IMR-90 (cell line): ENCODE measurements around the gene RHBDL1. TPM values are rescaled to one million over a fixed set of nuclear protein-coding genes. Genes with fewer than 3 reads are reported as not detected.

Experiments used
- ATAC-seq: fragments of 200-7000 bp; cut with Tn5 transposase; 2 replicates; pipeline ENCODE4 v1.9.1; 2020; ENCODE audit warnings: low read depth, mild to moderate bottlenecking, moderate library complexity
- BruUV-seq: library from RNA; stranded (reverse); fragments of 400-500 nt; replicated peaks from 2 replicates; lab custom pipeline; 2021; lab: Mats Ljungman, UMichigan
- CTCF ChIA-PET: fragments of 300-600 bp; formaldehyde crosslinking; extraction: SDS; loops from one replicate; lab custom pipeline; 2021; ENCODE audit warnings: antibody characterized with exemption; lab: Yijun Ruan, JAX
- POLR2A ChIA-PET: fragments of 300-600 bp; sonication (Branson Sonifier 250); formaldehyde crosslinking; loops from one replicate; lab custom pipeline; 2022; ENCODE audit warnings: antibody characterized with exemption; ENCODE audit not compliant: unreplicated experiment; lab: Charles Lee
- DNase-seq: peaks from one replicate; pipeline ENCODE4 v3.0.0; 2013
- H2AFZ ChIP-seq: replicated peaks from 2 replicates; pipeline ENCODE3; 2013; ENCODE audit warnings: low read length, mild to moderate bottlenecking; ENCODE audit not compliant: poor library complexity
- H2AK5ac ChIP-seq: 2 replicates; pipeline ENCODE4 v1.6.1; 2013; ENCODE audit warnings: low read depth, low read length, inconsistent platforms
- H2AK9ac ChIP-seq: replicated peaks from 2 replicates; pipeline ENCODE3; 2013; ENCODE audit warnings: mild to moderate bottlenecking, low read depth, low read length, moderate library complexity; ENCODE audit not compliant: poor library complexity
- H2BK120ac ChIP-seq: 2 replicates; pipeline ENCODE4 v1.6.1; 2013; ENCODE audit warnings: low read depth, low read length, inconsistent platforms
- H2BK15ac ChIP-seq: 3 replicates; pipeline ENCODE4 v1.6.1; 2013; ENCODE audit warnings: low read depth, low read length, inconsistent platforms
- H2BK20ac ChIP-seq: 2 replicates; pipeline ENCODE4 v1.6.1; 2013; ENCODE audit warnings: low read depth, mild to moderate bottlenecking, inconsistent platforms, low read length, moderate library complexity
- H2BK5ac ChIP-seq: 2 replicates; pipeline ENCODE4 v1.6.1; 2013; ENCODE audit warnings: mild to moderate bottlenecking, low read depth, low read length, inconsistent platforms; ENCODE audit not compliant: poor library complexity, severe bottlenecking
- H3K14ac ChIP-seq: replicated peaks from 2 replicates; pipeline ENCODE4 v1.6.1; 2013; ENCODE audit warnings: low read depth, low read length, inconsistent platforms
- H3K18ac ChIP-seq: 2 replicates; pipeline ENCODE4 v1.6.1; 2013; ENCODE audit warnings: low read depth, low read length, control low read depth
- H3K23ac ChIP-seq: 2 replicates; pipeline ENCODE4 v1.6.1; 2013; ENCODE audit warnings: low read depth, low read length, inconsistent platforms
- H3K27ac ChIP-seq: 2 replicates; pipeline ENCODE4 v1.5.1; 2013; ENCODE audit warnings: mild to moderate bottlenecking, control low read depth, low read length; ENCODE audit not compliant: insufficient read depth
- H3K27me3 ChIP-seq: 2 replicates; pipeline ENCODE4 v1.6.1; 2013; ENCODE audit warnings: low read length; ENCODE audit not compliant: control insufficient read depth, insufficient read depth
- H3K36me3 ChIP-seq: 2 replicates; pipeline ENCODE4 v1.6.1; 2013; ENCODE audit warnings: low read length, mixed read lengths; ENCODE audit not compliant: control insufficient read depth, insufficient read depth
- H3K4ac ChIP-seq: 2 replicates; pipeline ENCODE4 v1.6.1; 2013; ENCODE audit warnings: low read depth, low read length, inconsistent platforms
- H3K4me1 ChIP-seq: 2 replicates; pipeline ENCODE4 v1.6.1; 2013; ENCODE audit warnings: low read length, mixed read lengths; ENCODE audit not compliant: control insufficient read depth, insufficient read depth
- H3K4me2 ChIP-seq: 2 replicates; pipeline ENCODE4 v1.6.1; 2013; ENCODE audit warnings: low read depth, mild to moderate bottlenecking, control low read depth, low read length, moderate library complexity
- H3K4me3 ChIP-seq: 2 replicates; pipeline ENCODE4 v1.5.1; 2013; ENCODE audit warnings: low read depth, mild to moderate bottlenecking, control low read depth, low read length, moderate library complexity; ENCODE audit not compliant: insufficient read depth
- H3K56ac ChIP-seq: 2 replicates; pipeline ENCODE4 v1.6.1; 2013; ENCODE audit warnings: low read length, inconsistent platforms; ENCODE audit not compliant: insufficient read depth; ENCODE audit errors: extremely low read depth
- H3K79me1 ChIP-seq, 2 experiments: 2 replicates each; pipeline ENCODE4 v1.6.1; 2013; ENCODE audit warnings: low read length in 2 of 2, inconsistent platforms in 1 of 2, low read depth in 1 of 2
- H3K9ac ChIP-seq: 2 replicates; pipeline ENCODE4 v1.6.1; 2013; ENCODE audit warnings: low read depth, low read length, control low read depth
- H3K9me1 ChIP-seq: 2 replicates; pipeline ENCODE4 v1.6.1; 2013; ENCODE audit warnings: low read length, inconsistent platforms; ENCODE audit not compliant: insufficient read depth
- H3K9me3 ChIP-seq: 2 replicates; pipeline ENCODE4 v1.6.1; 2013; ENCODE audit warnings: low read length; ENCODE audit not compliant: control insufficient read depth, insufficient read depth
- H4K20me1 ChIP-seq: 2 replicates; pipeline ENCODE4 v1.6.1; 2013; ENCODE audit warnings: low read length, inconsistent platforms; ENCODE audit not compliant: insufficient read depth
- H4K5ac ChIP-seq: 2 replicates; pipeline ENCODE4 v1.6.1; 2013; ENCODE audit warnings: mild to moderate bottlenecking, low read depth, low read length, control low read depth
- H4K8ac ChIP-seq, 2 experiments: 2 replicates each; pipeline ENCODE4 v1.6.1; 2013; ENCODE audit warnings: low read depth in 2 of 2, low read length in 2 of 2, control low read depth in 1 of 2, inconsistent platforms in 1 of 2
- H4K91ac ChIP-seq: 2 replicates; pipeline ENCODE4 v1.6.1; 2013; ENCODE audit warnings: low read depth, low read length, inconsistent platforms; ENCODE audit not compliant: insufficient read depth
- MAFK ChIP-seq: IDR thresholded peaks from 2 replicates; pipeline ENCODE4 v1.6.1; 2012; ENCODE audit warnings: low read depth, low read length, improper control_type of control experiment
- NFE2L2 ChIP-seq: fragments of 150-350 bp; IDR thresholded peaks from 2 replicates; pipeline ENCODE4 v1.6.1; 2016; ENCODE audit warnings: low read depth, mild to moderate bottlenecking, low read length
- WGBS, 2 experiments: methylation state at CpG; one replicate each; pipeline versions ENCODE4 v1.1.5 to v1.1.7; 2013; ENCODE audit warnings: missing lambda C conversion rate in 2 of 2; ENCODE audit not compliant: insufficient read length in 1 of 2; ENCODE audit errors: extremely low coverage in 2 of 2; 5-methylcytosine and 5-hydroxymethylcytosine counted together
- dilution Hi-C: fragments of 300-500 bp; cut with HindIII; formaldehyde crosslinking; loops from one replicate; pipeline ENCODE4 v1.14.3; 2018; ENCODE audit warnings: low sequenced_read_pairs; ENCODE audit not compliant: unreplicated experiment
- in situ Hi-C: fragments of 300-500 bp; cut with MboI; formaldehyde crosslinking; loops from 3 replicates; pipeline ENCODE4 v1.14.3; 2019; ENCODE audit warnings: low sequenced_read_pairs, inconsistent platforms, mixed read lengths
- intact Hi-C: fragments of 100-400 bp; cut with micrococcal nuclease; formaldehyde crosslinking; loops from 2 replicates; pipeline ENCODE4 v1.10.0; 2022
- polyA plus RNA-seq, 3 experiments: library from polyadenylated mRNA; depleted of rRNA; stranded (reverse); fragments of >200 nt; gene quantifications; 2 replicates each; pipeline ENCODE4 v1.2.3, GENCODE V29; 2012; ENCODE audit warnings: low replicate concordance in 1 of 3
- total RNA-seq: library from RNA; depleted of rRNA; stranded (reverse); fragments of >200 nt; gene quantifications from 2 replicates; pipeline ENCODE4 v1.2.3, GENCODE V29; 2012

Gene RHBDL1
- total and polyA plus RNA-seq, 2 of the 4 experiments (the other 2 are of a cell fraction): 0.72 to 4.1 TPM

- TF ChIP-seq MAFK: no peak
These were observed 42.8 kb upstream of the RHBDL1 start (continued) for GRCh38 chr16:632486-633335.

GRCh38 chr16:633336-634050 is 42.0 kb upstream of the RHBDL1 start:
- Histone ChIP-seq H2AK5ac (no peak overlapping the region), H4K20me1 (peaks cover 4% of the 10 kb centered on the region), H3K4ac (no peak overlapping the region), H3K18ac (no peak overlapping the region), H3K23ac (no peak overlapping the region), H4K8ac (no peak overlapping the region), H3K4me1 (peaks cover 25% of the 10 kb centered on the region), H3K56ac (no peak overlapping the region), H4K91ac (no peak overlapping the region), H3K9me3 (no peaks in the 10 kb centered on the region), H2BK120ac (no peak overlapping the region), H3K36me3 (peaks cover 12% of the 10 kb centered on the region; the same call in 1 of the 2 replicates), H3K9ac (no peak overlapping the region), H2AFZ (peak overlapping the region; percentile 5), H3K4me2 (no peak overlapping the region), H2BK15ac (no peak overlapping the region), H3K79me1 (peaks cover 0 to 17% of the 10 kb centered on the region in 2 experiments; a peak in 2 of 4 replicates), H3K27me3 (no peaks in the 10 kb centered on the region), H4K5ac (no peak overlapping the region), H3K14ac (no peak overlapping the region), H3K9me1 (peaks cover 8% of the 10 kb centered on the region; the same call in 1 of the 2 replicates), H3K4me3 (no peak overlapping the region), H3K27ac (no peak overlapping the region), H2AK9ac (peak overlapping the region; percentile 5), H2BK5ac (no peak overlapping the region), H2BK20ac (no peak overlapping the region)
- ATAC-seq: no peak
- DNase-seq: no peak
- WGBS, 2 experiments: 97% methylated on average over 55 of the region's 74 CpGs; no CpG with 5 or more reads in 1 of the 2 experiments
- BruUV-seq: no TSS peak
- ChIA-PET POLR2A (no interaction called here), CTCF (no interaction called here)
- dilution Hi-C loops: no loop called here
- in situ Hi-C loops: no loop called here
- intact Hi-C loops: no loop called here
- TF ChIP-seq NFE2L2: no peak
